Putamen (tissue), 1 donor: Measurements from ENCODE around the gene SAPCD2.

Experiments
- DNase-seq: peaks from one replicate; pipeline ENCODE4 v3.0.0-alpha.2; 2016; ENCODE audit warnings: low spot score

The SAPCD2 gene

GRCh38 chr9:137017071-137017470 is 53.3 kb downstream of the SAPCD2 start:
- DNase-seq = no peak

DNA sequence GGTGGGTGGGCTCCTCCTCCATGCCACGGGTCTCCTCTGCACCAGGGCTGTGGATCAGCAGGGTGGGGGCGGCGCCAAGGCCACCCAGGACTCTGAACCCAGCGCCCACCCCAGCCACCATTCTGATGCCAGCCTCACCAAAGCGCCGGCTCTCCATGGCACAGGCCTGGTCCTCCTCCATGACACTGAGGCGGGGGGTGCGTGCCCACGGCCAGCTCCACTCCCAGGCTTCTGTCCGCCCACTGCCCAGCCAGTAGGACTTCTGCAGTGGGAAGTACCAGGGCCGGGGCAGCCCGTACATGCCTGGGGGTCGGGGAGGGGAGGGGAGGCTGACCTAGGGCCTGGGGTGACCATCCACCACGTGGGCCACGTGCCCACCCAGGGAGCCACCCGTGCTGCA is 53.9 kb downstream of the SAPCD2 start:
- no peak for DNase-seq

DNA sequence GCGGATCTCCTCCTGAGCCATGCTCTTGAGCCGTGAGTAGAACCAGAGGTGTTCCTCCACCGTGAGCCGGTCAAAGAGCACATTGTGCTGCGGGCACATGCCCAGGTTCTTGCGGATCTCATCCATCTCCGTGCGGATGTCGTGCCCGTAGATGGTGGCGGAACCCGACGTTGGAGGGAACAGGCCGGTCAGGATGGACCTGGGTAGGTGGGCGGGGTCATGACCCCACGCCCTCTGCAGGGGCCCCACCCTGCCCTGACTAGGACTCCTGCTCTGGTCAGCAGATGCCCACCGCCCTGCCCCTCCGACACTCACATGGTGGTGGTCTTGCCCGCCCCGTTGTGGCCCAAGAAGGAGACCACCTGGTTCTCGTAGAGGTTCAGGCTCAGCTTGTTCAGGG is 54.4 kb downstream of the SAPCD2 start:
- DNase-seq = no peak

GRCh38 chr9:137015540-137015930 is 54.8 kb downstream of the SAPCD2 start:
- DNase-seq = no peak

- DNase-seq = no peak
These were observed 55.4 kb downstream of the SAPCD2 start for GRCh38 chr9:137014776-137015539.

DNA sequence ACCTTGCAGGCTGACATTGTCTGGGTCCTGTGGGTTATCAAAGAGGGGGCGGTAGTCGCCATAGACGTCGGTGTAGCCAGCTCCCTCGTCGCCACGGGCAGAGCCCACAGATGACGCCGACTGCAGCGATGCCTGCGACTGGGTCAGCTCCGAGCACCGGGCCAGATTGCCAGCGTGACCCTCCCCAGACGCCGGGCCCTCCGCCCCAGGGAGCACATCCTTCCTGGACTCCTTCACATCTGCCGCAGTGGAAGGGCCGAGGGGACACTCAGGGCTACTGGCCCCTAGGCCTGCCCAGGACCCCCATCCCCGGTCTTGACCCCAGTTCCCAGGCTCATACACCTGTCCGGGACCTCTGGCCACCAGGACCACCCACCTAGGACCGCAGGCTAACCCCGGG is 56.2 kb downstream of the SAPCD2 start:
- no peak for DNase-seq

DNA sequence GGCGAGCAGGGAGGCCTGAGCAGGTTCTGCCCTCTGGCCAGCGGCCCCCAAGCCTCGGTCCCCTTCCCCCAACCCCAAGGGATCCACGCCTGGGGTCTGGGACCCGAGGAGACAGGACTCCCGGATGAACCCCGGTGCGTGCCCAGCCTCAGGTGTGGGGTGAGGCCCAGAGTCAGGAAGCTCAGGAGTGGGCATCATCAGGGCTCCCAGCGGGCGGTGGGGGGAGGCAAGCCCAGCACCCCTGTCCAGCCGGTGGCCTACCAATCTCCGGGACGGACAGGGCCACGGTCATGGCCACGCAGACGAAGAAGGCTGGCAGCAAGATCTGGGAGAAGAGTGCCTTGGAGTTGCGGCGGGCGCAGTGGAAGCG is 56.8 kb downstream of the SAPCD2 start:
- DNase-seq = no peak

DNA sequence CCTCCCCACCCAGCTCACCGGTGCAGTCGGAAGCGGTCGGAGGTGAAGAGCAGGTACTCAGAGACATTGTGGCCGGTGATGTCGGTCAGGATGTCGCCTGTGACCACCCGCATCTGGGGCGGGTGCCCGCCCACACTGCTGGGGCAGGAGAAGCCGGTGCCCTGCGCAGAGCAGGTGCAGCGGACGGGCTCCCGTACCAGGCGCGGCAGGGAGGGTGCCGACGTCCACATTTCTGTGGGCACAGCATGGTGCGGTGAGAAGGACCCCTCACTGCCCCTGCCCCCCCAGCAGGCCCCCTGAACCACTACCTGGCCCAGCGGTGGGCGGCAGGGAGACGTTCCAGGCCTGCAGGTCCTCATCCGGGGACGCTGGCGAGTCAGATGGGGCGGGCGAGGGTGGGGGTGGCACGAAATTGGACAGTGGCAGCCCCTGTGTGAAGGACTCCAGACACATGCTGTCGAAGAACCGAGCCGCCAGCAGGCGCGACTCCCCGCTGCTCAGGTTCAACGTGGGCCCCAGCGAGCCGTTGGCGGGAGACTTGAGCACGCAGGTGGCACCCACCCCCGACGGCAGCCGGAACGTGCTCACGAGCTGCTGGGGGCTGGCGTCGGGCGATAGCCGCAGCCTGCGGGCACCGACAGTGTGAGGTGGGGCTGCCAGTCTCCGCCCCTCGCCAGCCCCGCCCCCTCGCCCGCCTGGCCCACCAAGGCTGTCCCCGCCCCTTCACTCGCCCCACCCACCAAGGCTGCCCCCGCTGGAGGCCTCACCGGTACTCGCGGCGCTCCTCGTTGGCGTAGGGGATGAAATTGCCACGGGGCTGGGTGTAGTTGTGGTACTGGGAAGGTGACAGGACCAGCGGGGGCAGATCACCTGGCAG is 57.4 kb downstream of the SAPCD2 start:
- no peak for DNase-seq
